NOMO-1 treated with dmso at 0.1 percent for 144 hours (cell line): Measurements from ENCODE around the gene ATE1.

Experiments
- DNase-seq: peaks from one replicate; lab custom pipeline; 2025; ENCODE audit not compliant: unreplicated experiment; lab: John Stamatoyannopoulos, UW

Gene ATE1

DNA sequence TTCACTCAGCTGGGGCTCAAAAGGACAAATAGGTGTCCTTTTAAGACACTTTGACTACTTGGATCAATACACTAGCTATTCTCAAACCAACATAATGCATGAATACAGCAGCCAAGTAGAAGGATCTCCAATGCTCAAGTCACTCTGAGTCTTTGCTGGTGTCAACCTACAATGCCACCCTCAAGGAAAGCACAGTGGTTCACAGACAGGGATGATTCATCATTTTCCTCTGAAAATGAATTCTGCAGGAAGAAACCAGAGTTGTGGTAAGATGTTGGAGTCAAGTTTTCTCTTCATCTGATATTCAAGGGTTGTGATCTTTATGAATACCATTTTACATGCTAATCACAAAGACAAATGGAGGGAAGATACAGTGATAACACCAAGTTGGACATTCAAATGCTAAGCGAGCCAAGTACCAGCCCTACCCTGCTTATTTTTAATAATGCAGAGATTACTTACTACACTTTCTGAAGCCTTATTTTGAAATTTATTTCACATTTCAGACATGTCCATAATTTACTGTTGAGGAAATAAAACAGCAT is 186.5 kb downstream of the ATE1 start:
- DNase-seq: no peak

- no peak for DNase-seq
Measured at GRCh38 chr10:121740069-121740468, 187.8 kb downstream of the ATE1 start.

DNA sequence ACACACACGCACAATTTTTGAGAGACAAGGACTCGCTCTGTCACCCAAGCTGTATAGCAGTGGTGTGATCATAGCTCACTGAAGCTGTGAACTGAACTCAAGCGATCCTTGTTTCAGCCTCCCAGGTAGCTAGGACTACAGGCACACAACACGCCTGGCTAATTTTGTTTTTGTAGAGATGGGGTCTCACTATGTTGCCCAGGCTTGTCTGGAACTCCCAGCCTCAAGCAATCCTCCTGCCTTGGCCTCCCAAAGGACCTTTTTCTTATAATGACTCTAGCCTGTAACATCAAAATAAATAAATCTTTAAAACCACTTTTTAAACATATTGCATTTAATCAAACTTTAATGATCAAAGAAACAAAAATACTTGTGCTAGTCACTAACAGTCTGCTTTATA is 188.7 kb downstream of the ATE1 start:
- DNase-seq: no peak

GRCh38 chr10:121736315-121737130 is 191.3 kb downstream of the ATE1 start:
- no peak for DNase-seq

GRCh38 chr10:121735263-121735662 is 192.6 kb downstream of the ATE1 start:
- DNase-seq: no peak

GRCh38 chr10:121734589-121735045 is 193.2 kb downstream of the ATE1 start:
- DNase-seq: no peak

- no peak for DNase-seq
Measured at GRCh38 chr10:121732656-121733445, 195.0 kb downstream of the ATE1 start.

GRCh38 chr10:121732172-121732571 is 195.7 kb downstream of the ATE1 start:
- no peak for DNase-seq

- DNase-seq: no peak
Measured at GRCh38 chr10:121724282-121724681, 203.5 kb downstream of the ATE1 start.

DNA sequence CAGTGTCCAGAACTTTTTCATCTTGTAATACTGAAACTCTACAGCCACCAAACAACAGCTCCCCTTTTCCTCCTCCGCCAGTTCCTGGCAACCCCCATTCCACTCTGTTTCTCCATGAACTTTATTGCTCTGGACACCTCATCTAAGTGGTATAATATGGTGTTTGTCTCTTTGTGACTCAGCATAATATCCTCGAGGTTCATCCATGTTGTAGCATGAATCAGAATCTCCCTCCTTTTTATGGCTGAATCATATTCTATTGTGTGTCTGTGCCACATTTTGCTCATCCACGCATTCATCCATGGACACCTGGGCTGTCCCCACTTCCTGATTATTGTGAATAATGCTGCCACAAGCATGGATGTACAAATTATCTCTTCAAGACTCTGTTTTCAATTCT is 205.2 kb downstream of the ATE1 start:
- no peak for DNase-seq

- no peak for DNase-seq
Measured at GRCh38 chr10:121721257-121721656, 206.6 kb downstream of the ATE1 start.

DNA sequence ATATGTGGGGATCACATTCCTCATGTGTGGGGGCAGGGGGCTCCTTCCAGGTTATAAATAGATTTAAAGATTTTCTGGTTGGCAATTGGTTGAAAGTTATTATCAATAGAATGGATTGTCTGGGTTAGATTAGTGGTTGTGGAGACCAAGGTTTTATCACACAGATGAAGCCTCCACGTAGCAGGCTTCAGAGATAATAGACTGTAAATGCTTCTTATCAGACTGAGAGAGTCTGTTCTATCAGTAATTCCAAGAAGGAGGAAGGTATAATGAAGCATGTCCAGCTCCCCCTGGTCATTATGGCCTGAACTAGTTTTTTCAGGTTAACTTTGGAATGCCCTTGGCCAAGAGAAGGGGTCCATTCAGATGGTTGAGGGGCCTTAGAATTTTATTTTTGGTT is 211.9 kb downstream of the ATE1 start:
- DNase-seq: no peak

DNA sequence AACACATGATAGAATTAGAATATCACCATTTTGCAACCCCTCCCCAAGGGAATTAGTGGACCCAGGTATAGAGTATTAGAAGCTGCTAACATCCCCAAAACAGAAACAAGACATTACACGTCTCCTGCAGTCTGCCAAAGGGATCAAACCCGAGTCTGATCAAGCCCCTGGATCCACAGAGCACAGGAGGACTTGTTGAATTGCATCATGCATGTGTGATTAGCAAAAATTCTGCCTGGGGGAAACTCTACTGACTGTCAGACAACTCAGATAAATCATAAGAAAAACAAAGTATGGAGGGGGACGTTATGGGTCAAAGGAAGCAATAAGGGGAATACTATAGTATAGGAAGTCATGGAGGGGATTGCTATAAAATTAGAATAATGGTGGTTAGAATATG is 212.8 kb downstream of the ATE1 start:
- no peak for DNase-seq

DNA sequence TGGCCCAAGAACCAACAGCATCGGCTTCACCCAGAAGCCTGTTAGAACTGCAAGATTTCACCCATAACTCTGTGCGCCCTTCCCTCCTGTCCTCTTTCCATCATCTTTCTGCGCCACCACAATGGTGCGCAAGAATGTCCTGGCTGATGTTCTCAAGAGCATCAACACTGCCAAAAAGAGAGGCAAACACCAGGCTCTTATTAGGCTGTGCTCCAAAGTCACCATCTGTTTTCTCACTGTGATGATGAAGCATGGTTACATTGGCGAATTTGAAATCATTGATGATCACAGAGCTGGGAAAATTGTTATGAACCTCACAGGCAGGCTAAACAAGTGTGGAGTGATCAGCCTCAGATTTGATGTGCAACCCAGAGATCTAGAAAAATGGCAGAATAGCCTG is 214.3 kb downstream of the ATE1 start:
- DNase-seq: no peak

- DNase-seq: no peak
Measured at GRCh38 chr10:121710971-121711370, 216.9 kb downstream of the ATE1 start.

DNA sequence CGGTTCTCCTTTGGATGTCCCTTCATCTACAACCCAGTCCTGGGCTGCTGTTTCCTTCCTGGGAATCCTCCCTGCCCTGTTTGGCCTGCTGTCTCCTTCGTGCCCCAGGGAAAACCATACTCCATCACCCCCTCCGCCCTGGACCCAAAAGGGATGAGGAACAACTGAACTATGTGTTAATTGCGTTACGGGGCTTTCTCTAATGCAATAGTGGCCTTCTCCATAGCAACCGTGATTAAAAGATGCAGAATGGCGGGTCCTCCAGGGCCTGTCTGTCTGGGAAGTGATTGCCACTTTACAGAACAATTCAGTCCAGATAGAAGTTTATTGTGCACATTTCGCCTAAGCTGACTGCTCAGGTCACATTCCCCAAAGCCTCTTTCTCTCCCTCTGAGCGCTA is 217.6 kb downstream of the ATE1 start:
- no peak for DNase-seq

- peak; percentile 70 for DNase-seq
Measured at GRCh38 chr10:121709675-121710073, 218.2 kb downstream of the ATE1 start.

- DNase-seq: no peak
Measured at GRCh38 chr10:121708728-121709674, 218.8 kb downstream of the ATE1 start.

GRCh38 chr10:121702351-121703320 is 225.2 kb downstream of the ATE1 start:
- DNase-seq: no peak

DNA sequence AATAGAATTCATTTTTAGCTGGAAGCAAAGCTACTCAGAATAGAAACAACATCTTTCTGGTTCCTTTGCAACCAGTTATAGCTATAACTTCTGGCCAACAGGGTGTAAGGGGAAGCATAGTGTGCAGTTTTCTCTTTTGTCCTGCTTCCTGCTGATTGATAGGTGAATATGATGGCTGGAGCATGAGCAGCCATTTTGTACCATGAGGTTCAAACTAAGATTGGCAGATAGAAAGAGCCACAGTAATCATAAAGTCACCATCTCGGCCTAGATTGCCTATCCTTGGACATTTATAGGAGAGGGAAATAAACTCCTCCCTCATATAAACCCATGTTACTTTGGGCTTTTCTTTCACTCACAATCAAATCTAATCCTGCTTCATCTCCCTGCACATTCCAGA is 227.4 kb downstream of the ATE1 start:
- DNase-seq: no peak
